ENCODE results near the gene NTMT1. TPM values are rescaled to one million over a fixed set of nuclear protein-coding genes. Genes with fewer than 3 reads are reported as not detected.

NTMT1 gene, protein sequence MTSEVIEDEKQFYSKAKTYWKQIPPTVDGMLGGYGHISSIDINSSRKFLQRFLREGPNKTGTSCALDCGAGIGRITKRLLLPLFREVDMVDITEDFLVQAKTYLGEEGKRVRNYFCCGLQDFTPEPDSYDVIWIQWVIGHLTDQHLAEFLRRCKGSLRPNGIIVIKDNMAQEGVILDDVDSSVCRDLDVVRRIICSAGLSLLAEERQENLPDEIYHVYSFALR
- 42.0 TPM for polyA plus RNA-seq (2013, experiment 1 of 2)
- 43.1 TPM for polyA plus RNA-seq (2013, experiment 2 of 2)

GRCh38 chr9:129626079-129626624 is at the start of gene NTMT1:
TSS of gene NTMT1 (plus strand) at chr9:129626163. CDS start at chr9:129632704, 6,541 bp downstream.
- H3K27me3 ChIP-seq (ENCODE audit: insufficient read depth, low read length, poor library complexity) = no peaks in the 10 kb centered on the region

GRCh38 chr9:129576546-129577543 is 49.1 kb upstream of the NTMT1 start:
- Histone ChIP-seq H2BK120ac (ENCODE audit: low read depth, low read length) (no peak overlapping the region), H4K8ac (ENCODE audit: low read depth, low read length) (no peak overlapping the region), H2BK5ac (ENCODE audit: low read length) (no peak overlapping the region), H3K23ac (ENCODE audit: low read length) (no peak overlapping the region), H3K4me2 (ENCODE audit: low read length) (no peak overlapping the region), H3K4me3 (ENCODE audit: low read length) (no peak overlapping the region), H3K36me3 (ENCODE audit: control insufficient read depth, insufficient read depth, low read length) (no peaks in the 10 kb centered on the region), H2BK15ac (replicated peaks; ENCODE audit: low read depth) (no peak overlapping the region), H3K18ac (ENCODE audit: low read length) (no peak overlapping the region), H3K27ac (ENCODE audit: low read depth, low read length) (no peak overlapping the region), H4K5ac (ENCODE audit: low read length) (no peak overlapping the region), H2AK5ac (ENCODE audit: low read length) (peak overlapping the region; percentile 4), H3K9ac (ENCODE audit: low read length) (no peak overlapping the region), H3K79me2 (ENCODE audit: control insufficient read depth, insufficient read depth, low read length) (no peaks in the 10 kb centered on the region), H3K4ac (ENCODE audit: low read depth, low read length) (no peak overlapping the region), H3K56ac (ENCODE audit: low read length) (peak overlapping the region; percentile 65), H3K27me3 (ENCODE audit: insufficient read depth, low read length, poor library complexity) (no peaks in the 10 kb centered on the region), H3K4me1 (ENCODE audit: control insufficient read depth, low read depth, low read length) (no peaks in the 10 kb centered on the region), H3K79me1 (ENCODE audit: low read length) (no peaks in the 10 kb centered on the region)
- WGBS (ENCODE audit: extremely low coverage, insufficient coverage, low lambda C conversion rate) = no CpG with 5 or more reads among the region's 34 CpGs
- peak; percentile 44 for DNase-seq

More at GRCh38 chr9:129626079-129626624, at the start of gene NTMT1:
- Histone ChIP-seq H3K79me1 (ENCODE audit: low read length) (peaks cover 25% of the 10 kb centered on the region), H4K8ac (ENCODE audit: low read depth, low read length) (no peak within 1 kb of the TSS), H3K4me1 (ENCODE audit: control insufficient read depth, low read depth, low read length) (peaks cover 11% of the 10 kb centered on the region), H3K23ac (ENCODE audit: low read length) (peak within 1 kb of the TSS; percentile 29), H4K5ac (ENCODE audit: low read length) (no peak within 1 kb of the TSS), H3K27ac (ENCODE audit: low read depth, low read length) (peak within 1 kb of the TSS; percentile 6), H3K56ac (ENCODE audit: low read length) (peak within 1 kb of the TSS; percentile 95), H3K4ac (ENCODE audit: low read depth, low read length) (no peak within 1 kb of the TSS), H3K18ac (ENCODE audit: low read length) (peak within 1 kb of the TSS; percentile 83), H2BK15ac (replicated peaks; ENCODE audit: low read depth) (no peak within 1 kb of the TSS), H3K79me2 (ENCODE audit: control insufficient read depth, insufficient read depth, low read length) (peaks cover 51% of the 10 kb centered on the region), H2BK5ac (ENCODE audit: low read length) (peak within 1 kb of the TSS; percentile 90), H2AK5ac (ENCODE audit: low read length) (peak within 1 kb of the TSS; percentile 6), H3K9ac (ENCODE audit: low read length) (peak within 1 kb of the TSS; percentile 95), H3K36me3 (ENCODE audit: control insufficient read depth, insufficient read depth, low read length) (no peaks in the 10 kb centered on the region), H2BK120ac (ENCODE audit: low read depth, low read length) (no peak within 1 kb of the TSS), H3K4me2 (ENCODE audit: low read length) (peak within 1 kb of the TSS; percentile 66), H3K4me3 (ENCODE audit: low read length) (peak within 1 kb of the TSS; percentile 84)
- peak; percentile 85 for DNase-seq
- no CpG with 5 or more reads among the region's 55 CpGs for WGBS (ENCODE audit: extremely low coverage, insufficient coverage, low lambda C conversion rate)

DNA sequence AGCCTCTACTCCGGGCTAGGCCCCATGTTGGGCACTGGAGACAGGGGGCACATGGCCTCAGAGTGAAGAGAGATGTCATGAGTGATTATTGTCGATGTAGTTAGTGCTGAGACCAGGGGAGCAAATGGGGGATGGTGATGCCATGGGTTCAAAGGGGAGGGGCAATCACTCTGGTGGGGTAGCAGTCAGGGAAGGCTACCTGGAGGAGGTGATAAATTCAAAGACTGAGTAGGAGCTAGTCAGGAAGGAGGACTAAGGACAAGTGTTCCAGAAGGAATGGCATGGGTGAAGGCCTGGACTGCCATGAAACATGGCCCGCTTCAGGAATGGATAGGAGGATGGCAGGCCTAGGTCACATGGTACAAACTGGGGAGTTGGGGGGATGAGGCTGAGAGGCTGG is 46.7 kb upstream of the NTMT1 start:
- Histone ChIP-seq H2AK5ac (ENCODE audit: low read length) (no peak overlapping the region), H3K27ac (ENCODE audit: low read depth, low read length) (no peak overlapping the region)
- no CpG with 5 or more reads among the region's 3 CpGs for WGBS (ENCODE audit: extremely low coverage, insufficient coverage, low lambda C conversion rate)

GRCh38 chr9:129580211-129580915 is 45.6 kb upstream of the NTMT1 start:
- Histone ChIP-seq H3K56ac (ENCODE audit: low read length) (no peak overlapping the region), H3K4me1 (ENCODE audit: control insufficient read depth, low read depth, low read length) (peaks cover 2% of the 10 kb centered on the region), H3K4me2 (ENCODE audit: low read length) (no peak overlapping the region), H2BK15ac (replicated peaks; ENCODE audit: low read depth) (no peak overlapping the region), H3K18ac (ENCODE audit: low read length) (no peak overlapping the region), H3K9ac (ENCODE audit: low read length) (no peak overlapping the region), H4K8ac (ENCODE audit: low read depth, low read length) (no peak overlapping the region), H2BK120ac (ENCODE audit: low read depth, low read length) (no peak overlapping the region), H3K36me3 (ENCODE audit: control insufficient read depth, insufficient read depth, low read length) (no peaks in the 10 kb centered on the region), H4K5ac (ENCODE audit: low read length) (no peak overlapping the region), H3K4ac (ENCODE audit: low read depth, low read length) (no peak overlapping the region), H2AK5ac (ENCODE audit: low read length) (no peak overlapping the region), H3K79me1 (ENCODE audit: low read length) (no peaks in the 10 kb centered on the region), H3K27me3 (ENCODE audit: insufficient read depth, low read length, poor library complexity) (no peaks in the 10 kb centered on the region), H3K23ac (ENCODE audit: low read length) (no peak overlapping the region), H3K4me3 (ENCODE audit: low read length) (no peak overlapping the region), H3K27ac (ENCODE audit: low read depth, low read length) (no peak overlapping the region), H2BK5ac (ENCODE audit: low read length) (no peak overlapping the region), H3K79me2 (ENCODE audit: control insufficient read depth, insufficient read depth, low read length) (no peaks in the 10 kb centered on the region)
- no peak for DNase-seq
- WGBS (ENCODE audit: extremely low coverage, insufficient coverage, low lambda C conversion rate) = no CpG with 5 or more reads among the region's 11 CpGs

More for the DNA sequence above, 46.7 kb upstream of the NTMT1 start:
- Histone ChIP-seq H2BK15ac (replicated peaks; ENCODE audit: low read depth) (no peak overlapping the region), H3K23ac (ENCODE audit: low read length) (no peak overlapping the region), H3K4me1 (ENCODE audit: control insufficient read depth, low read depth, low read length) (peaks cover 2% of the 10 kb centered on the region), H3K27me3 (ENCODE audit: insufficient read depth, low read length, poor library complexity) (no peaks in the 10 kb centered on the region), H3K4me2 (ENCODE audit: low read length) (no peak overlapping the region), H3K4me3 (ENCODE audit: low read length) (no peak overlapping the region), H3K56ac (ENCODE audit: low read length) (no peak overlapping the region), H2BK120ac (ENCODE audit: low read depth, low read length) (no peak overlapping the region), H3K36me3 (ENCODE audit: control insufficient read depth, insufficient read depth, low read length) (no peaks in the 10 kb centered on the region), H3K79me1 (ENCODE audit: low read length) (no peaks in the 10 kb centered on the region), H2BK5ac (ENCODE audit: low read length) (no peak overlapping the region), H3K4ac (ENCODE audit: low read depth, low read length) (no peak overlapping the region), H3K79me2 (ENCODE audit: control insufficient read depth, insufficient read depth, low read length) (no peaks in the 10 kb centered on the region), H4K8ac (ENCODE audit: low read depth, low read length) (no peak overlapping the region), H4K5ac (ENCODE audit: low read length) (no peak overlapping the region), H3K18ac (ENCODE audit: low read length) (no peak overlapping the region), H3K9ac (ENCODE audit: low read length) (no peak overlapping the region)
- DNase-seq = no peak

GRCh38 chr9:129581505-129582189 is 44.3 kb upstream of the NTMT1 start:
- H3K23ac ChIP-seq (ENCODE audit: low read length) = no peak overlapping the region
- H3K4me1 ChIP-seq (ENCODE audit: control insufficient read depth, low read depth, low read length) = peaks cover 2% of the 10 kb centered on the region
- H4K8ac ChIP-seq (ENCODE audit: low read depth, low read length) = no peak overlapping the region
- no peak overlapping the region for H3K18ac ChIP-seq (ENCODE audit: low read length)
- H3K4me2 ChIP-seq (ENCODE audit: low read length) = no peak overlapping the region
- H3K79me2 ChIP-seq (ENCODE audit: control insufficient read depth, insufficient read depth, low read length) = no peaks in the 10 kb centered on the region
- no peak overlapping the region for H2AK5ac ChIP-seq (ENCODE audit: low read length)
- H2BK120ac ChIP-seq (ENCODE audit: low read depth, low read length) = no peak overlapping the region
- H3K4me3 ChIP-seq (ENCODE audit: low read length) = no peak overlapping the region
- no peak overlapping the region for H3K56ac ChIP-seq (ENCODE audit: low read length)
- no peak overlapping the region for H4K5ac ChIP-seq (ENCODE audit: low read length)
- no CpG with 5 or more reads among the region's 4 CpGs for WGBS (ENCODE audit: extremely low coverage, insufficient coverage, low lambda C conversion rate)
- DNase-seq = no peak
- H2BK5ac ChIP-seq (ENCODE audit: low read length) = no peak overlapping the region
- no peaks in the 10 kb centered on the region for H3K36me3 ChIP-seq (ENCODE audit: control insufficient read depth, insufficient read depth, low read length)
- no peak overlapping the region for H3K9ac ChIP-seq (ENCODE audit: low read length)
- H2BK15ac ChIP-seq (replicated peaks; ENCODE audit: low read depth) = no peak overlapping the region
- no peak overlapping the region for H3K27ac ChIP-seq (ENCODE audit: low read depth, low read length)
- no peaks in the 10 kb centered on the region for H3K79me1 ChIP-seq (ENCODE audit: low read length)
- H3K4ac ChIP-seq (ENCODE audit: low read depth, low read length) = no peak overlapping the region
- no peaks in the 10 kb centered on the region for H3K27me3 ChIP-seq (ENCODE audit: insufficient read depth, low read length, poor library complexity)

All from mesendoderm (in vitro differentiated cells).